AG20443 (cell line): ENCODE data around the gene UST.
"Not testable (repeated sequence)": the region's sequence is repeated elsewhere in the genome, so short reads cannot be mapped to it uniquely, and the experiment has no call there.

Experiments used
- DNase-seq: peaks from one replicate; pipeline ENCODE4 v3.0.0; 2012; ENCODE audit warnings: low spot score, mixed read lengths

Gene UST

DNA sequence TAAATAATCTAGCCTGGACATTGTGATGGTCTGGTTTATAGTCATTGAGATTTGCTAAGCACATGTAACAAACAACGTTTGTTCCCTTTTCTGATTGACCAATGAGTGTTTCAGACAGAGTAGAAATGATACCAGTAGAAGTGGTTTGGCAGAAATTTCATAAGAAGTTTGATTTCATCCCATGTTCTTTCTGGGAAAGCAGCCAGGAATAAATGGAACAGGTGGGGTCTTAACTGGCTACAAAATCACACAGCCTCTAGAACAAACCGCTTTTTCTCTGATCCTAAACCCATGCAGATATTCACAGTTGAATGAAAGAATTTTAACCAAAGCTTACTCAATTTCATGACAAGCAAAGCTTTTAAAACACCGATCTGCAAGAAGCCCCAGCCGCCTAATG is 227.5 kb downstream of the UST start:
- DNase-seq: no peak

- not testable (repeated sequence) for DNase-seq
These were observed 231.5 kb downstream of the UST start for GRCh38 chr6:148978298-148978697.

DNA sequence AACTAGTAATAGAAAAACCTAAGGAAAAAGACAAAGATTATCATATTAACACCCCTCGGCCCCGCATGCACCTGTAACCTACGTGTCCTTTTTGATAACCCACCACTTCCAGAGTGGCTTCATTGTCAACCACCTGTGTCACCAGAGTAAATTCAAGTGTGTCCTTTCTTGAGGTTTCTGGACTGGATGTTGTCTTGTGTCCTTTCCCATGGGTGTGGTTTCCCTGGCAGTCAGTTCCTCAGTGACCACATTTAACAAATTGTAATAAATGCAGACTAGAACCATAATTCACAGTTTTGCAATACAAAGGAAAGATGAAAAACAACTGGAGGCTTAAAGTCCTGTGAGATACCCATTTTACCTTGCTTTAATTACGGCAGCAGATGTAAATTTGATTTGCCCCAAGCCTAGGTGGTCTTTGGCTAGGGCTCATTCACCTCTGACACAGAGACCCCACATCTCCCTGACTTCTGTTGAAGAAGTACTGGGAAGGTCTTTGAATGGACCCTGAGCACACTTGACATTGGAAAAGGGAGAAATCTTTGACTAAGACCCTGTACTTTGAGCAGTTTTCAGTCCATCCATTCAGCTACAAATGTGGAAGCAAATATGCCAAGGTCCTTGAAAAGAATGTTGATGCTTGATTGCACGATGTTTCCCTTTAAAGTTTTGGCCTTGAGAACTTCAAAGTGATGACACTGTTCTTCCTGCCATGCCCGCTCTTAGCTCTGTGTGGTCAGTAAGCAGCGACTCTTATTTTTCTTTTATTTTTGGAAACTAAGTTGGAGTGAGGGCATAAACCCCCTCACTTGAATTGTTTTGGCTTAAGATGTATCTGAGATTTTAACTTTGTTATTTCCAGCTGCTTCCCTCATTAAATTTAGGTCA is 232.4 kb downstream of the UST start:
- no peak for DNase-seq

- DNase-seq: peak; percentile 45
These were observed 233.4 kb downstream of the UST start for GRCh38 chr6:148980234-148980633.

- no peak for DNase-seq
These were observed 234.7 kb downstream of the UST start for GRCh38 chr6:148981515-148981914.

DNA sequence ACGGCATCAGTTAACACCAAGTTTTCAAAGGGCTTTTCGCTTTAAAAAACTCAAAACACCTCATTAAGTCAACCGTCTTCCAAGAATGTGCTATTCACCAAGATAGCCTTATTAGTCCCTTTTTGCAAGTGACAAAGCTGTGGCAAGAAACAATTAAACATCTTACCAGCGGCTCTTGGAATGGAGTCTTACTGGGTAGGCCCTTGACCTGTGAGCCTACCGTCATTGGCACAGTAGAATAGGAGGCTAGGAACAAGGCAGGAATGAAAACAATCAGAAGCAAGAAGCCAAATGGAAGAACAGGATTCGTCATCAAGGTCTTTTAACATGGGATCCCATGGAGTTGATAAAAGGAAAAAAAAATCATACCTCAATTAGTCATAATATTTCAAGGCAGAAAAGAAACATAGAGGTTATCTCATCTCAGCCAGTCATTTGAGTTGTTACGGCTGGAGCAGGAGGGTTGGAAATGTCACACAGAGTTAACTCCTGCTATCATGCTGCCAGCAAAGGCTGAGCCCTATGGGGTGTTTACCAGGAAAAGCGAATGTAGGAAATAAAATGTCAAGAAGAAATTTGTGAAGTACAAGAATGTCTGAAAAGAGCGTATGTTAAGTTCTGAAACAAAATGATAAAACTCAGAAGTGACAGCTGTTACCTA is 236.4 kb downstream of the UST start:
- no peak for DNase-seq

- no peak for DNase-seq
These were observed 237.1 kb downstream of the UST start for GRCh38 chr6:148983966-148984365.

- no peak for DNase-seq
These were observed 237.8 kb downstream of the UST start for GRCh38 chr6:148984531-148985056.

GRCh38 chr6:148985499-148985898 is 238.7 kb downstream of the UST start:
- no peak for DNase-seq

GRCh38 chr6:148986608-148987007 is 239.8 kb downstream of the UST start:
- DNase-seq: no peak

GRCh38 chr6:148987982-148988381 is 241.2 kb downstream of the UST start:
- no peak for DNase-seq

DNA sequence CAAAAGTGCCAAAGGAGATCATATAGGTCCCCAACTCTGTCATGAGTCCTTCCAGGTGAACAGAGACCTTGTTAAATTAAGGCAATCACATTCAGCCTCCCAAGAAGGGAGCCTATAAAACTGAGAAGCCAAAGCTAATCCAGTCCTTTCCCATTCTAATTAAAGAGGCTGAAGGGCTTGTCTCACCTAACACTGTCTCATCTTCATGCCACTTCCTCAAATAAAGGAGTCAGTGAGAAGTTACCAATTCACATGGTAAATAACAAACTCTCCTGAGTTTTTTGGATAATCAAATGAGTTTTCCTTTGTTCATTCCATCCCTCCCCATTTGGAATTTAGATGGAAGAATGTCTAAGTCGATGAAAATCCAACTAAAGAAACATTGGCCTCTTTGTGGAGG is 242.8 kb downstream of the UST start:
- no peak for DNase-seq

DNA sequence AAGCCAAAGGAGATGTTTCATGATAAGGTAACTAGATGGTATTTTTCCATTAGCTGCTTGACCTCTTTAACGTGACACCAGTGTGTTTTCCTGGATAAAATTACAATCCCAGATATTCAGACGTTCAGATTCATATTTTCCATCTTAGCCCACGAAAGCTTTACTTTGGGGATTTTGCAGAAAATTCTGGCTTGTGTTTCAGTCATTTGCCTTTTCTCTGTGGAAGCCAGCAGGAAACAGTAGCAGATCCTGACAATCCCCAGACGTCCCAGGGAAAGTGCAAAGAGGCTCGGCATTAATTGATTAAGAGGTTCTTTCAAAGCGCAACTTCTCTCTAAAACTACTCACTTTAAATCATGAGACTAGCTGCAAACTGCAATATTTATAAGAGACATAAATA is 243.6 kb downstream of the UST start:
- no peak for DNase-seq

DNA sequence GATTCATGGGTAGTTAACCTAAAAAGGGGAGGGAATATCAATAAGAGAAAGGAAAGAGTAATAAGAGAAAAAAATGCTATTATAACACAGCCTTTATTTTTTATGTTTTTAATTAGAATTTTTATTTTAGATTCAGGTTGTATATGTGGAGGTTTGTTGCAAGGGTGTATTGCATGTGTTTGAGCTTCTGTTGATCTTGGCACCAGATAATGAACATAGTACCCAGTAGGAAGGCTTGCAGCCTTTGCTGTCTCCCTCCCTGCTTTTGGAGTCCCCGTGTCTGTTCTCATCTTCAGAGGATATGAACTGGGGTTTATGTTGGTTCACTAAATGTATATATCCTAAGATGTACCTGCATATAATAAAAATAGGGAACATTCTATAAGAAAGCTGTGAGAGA is 250.0 kb downstream of the UST start:
- DNase-seq: no peak

DNA sequence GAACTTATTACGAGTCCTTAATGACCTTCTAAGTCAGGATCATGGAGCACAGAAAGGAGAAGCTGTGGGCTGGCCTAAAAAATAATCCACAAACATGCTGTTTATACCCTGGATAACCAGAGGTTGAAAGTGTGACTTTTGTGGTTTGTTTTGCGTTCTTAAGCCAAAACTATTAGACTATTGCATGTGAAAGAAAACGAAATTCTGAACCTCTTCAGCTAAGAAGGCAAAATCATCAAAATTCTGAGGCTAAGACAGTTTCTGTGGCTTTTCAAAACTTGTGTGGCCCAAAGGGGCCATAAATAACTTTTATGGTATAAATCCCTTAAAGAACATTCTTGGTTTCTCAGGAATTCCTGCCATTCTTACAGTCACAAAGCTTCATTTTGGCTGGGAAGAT is 251.0 kb downstream of the UST start:
- DNase-seq: peak; percentile 43

DNA sequence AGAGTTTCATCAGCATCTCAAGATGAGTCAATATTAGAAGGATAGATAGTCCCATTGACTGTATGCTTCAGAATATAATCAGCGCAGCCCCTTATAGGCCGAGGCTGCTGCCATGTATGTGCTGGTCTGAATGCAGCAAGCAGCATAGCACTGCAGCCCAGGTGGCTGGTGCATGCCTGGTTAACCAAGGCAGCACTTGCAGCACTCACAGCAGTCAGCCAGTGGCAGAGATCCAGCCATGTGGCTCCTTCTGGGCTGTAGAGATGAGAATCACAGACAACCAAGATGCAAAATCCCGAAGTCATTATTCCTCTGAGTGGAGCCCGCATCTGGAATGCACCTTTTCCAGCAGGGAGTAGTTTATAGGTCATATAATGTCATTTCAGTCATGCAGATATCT is 251.9 kb downstream of the UST start:
- peak; percentile 19 for DNase-seq

GRCh38 chr6:148999501-148999900 is 252.7 kb downstream of the UST start:
- DNase-seq: no peak

DNA sequence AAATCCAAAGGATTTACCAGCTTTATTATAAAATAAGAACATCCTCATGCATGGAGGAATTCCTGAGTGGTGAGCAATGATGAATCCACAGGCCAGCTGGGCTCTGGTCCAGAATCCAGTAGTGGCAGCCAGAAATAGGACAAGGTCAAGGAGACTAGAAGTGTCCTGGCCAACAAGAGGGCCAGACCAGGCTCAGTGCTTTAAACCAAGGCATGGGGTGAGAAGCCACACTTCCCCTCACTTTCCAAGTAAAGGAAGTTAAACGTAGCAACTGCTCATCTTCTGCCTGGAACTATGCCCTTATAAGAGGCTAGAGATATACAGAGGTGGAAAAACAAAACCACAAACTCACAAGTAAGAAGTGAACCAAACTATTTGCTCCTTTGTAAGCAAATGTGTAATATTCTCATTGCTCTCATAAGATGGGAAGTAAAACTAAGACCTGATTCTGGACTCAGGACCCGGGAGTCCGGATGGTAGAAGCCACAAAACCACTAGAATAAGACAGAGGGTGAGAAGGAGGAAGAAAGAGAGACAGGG is 253.2 kb downstream of the UST start:
- peak; percentile 77 for DNase-seq

DNA sequence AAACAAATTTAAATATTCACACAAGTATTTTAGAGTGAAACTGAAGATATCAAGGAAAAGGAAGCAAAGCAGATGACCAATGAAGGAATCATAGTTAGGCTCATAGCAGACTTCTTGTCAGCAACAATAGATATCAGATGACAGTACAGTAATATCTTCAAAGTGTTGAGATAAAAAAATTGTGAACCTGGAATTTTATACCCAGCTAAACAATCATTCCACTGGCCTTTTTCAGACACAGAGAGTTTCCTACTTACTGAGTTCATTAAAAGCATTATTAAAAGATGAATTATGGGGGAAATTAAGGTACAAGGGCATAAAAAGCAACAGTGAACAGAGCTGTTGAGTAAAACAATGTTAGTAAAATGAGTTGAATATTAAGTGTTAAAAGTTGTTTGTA is 254.6 kb downstream of the UST start:
- DNase-seq: no peak

- no peak for DNase-seq
These were observed 256.7 kb downstream of the UST start for GRCh38 chr6:149003560-149003959.

DNA sequence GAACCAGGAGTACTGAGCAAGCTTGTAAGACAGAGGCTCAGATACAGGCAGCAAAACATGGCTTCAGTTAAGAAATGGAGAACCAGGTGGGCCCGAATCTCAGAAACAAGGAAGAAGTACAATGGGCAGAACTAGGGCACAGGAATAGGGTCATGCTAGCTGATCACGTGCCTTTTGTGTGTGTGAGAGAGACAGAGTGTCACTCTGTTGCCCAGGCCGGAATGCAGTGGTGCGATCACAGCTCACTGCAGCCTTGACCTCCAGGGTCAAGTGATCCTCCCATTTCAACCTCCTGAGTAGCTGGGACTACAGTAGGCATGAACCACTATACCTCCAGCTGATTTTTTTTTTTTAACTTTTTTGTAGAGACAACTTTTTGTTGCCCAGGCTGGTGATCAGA is 257.8 kb downstream of the UST start:
- no peak for DNase-seq

DNA sequence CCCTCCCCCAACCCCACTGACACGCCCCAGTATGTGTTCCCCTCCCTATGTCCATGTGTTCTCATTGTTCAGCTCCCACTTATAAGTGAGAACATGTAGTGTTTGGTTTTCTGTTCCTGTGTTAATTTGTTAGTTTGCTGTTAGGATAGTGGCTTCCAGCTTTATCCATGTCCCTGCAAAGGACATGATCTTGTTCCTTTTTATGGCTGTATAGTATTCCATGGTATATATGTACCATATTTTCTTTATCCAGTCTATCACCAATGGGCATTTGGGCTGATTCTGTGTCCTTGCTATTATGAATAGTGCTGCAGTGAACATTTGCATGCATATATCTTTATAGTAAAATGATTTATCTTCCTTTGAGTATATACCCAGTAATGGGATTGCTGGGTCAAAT is 259.4 kb downstream of the UST start:
- DNase-seq: not testable (repeated sequence)

DNA sequence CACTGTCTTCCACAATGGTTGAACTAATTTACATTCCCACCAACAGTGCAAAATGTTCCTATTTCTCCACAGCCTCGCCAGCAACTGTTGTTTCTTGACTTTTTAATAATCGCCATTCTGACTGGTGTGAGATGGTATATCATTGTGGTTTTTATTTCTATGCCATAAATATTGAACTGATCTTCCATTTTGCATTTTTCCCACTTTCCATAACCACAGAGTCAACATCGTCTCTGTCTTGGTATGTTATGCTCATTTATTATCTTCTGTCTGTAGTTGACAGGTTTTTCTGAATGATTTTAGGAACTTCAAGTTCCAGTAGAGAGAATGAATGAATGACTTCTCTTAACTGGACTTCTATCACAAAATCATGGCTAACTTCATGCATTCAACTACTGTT is 259.8 kb downstream of the UST start:
- DNase-seq: no peak
